Measurements from ENCODE around the gene SLC9A7. TPM values are rescaled to one million over a fixed set of nuclear protein-coding genes. Genes with fewer than 3 reads are reported as not detected.

Gene SLC9A7
- total and polyA plus RNA-seq, 2 of the 13 experiments (the other 11 are each of a cell fraction or from before 2014, with no cell fraction given) = 5.8 to 7.2 TPM

- no peak for TF ChIP-seq ZNF737 (CRISPR knock-in tag; IDR thresholded peaks at IDR 0.05; ENCODE audit: borderline replicate concordance)
- no peak for TF ChIP-seq ZNF10 (CRISPR knock-in tag; IDR thresholded peaks at IDR 0.05; ENCODE audit: borderline replicate concordance, low read depth)
- no peak for TF ChIP-seq MED8 (CRISPR knock-in tag; IDR thresholded peaks at IDR 0.05; ENCODE audit: insufficient replicate concordance)
- no peak for TF ChIP-seq ASH2L (IDR thresholded peaks at IDR 0.05; ENCODE audit: insufficient read length, low read depth, low read length)
- TF ChIP-seq ZNF772 (CRISPR knock-in tag; IDR thresholded peaks at IDR 0.05) = no peak
- no peak for TF ChIP-seq ZNF12 (CRISPR knock-in tag; IDR thresholded peaks at IDR 0.05)
Observed at GRCh38 chrX:46670316-46670715, 88.6 kb downstream of the SLC9A7 start (continued).

GRCh38 chrX:46666831-46667230, 92.1 kb downstream of the SLC9A7 start:
- Histone ChIP-seq H3K36me3 (replicated peaks in 1 of 2; ENCODE audit: control insufficient read depth in 1 of 2, insufficient read depth in 2 of 2, low read length in 2 of 2) (no peaks in the 10 kb centered on the region), H3K4me2 (ENCODE audit: low read depth, low read length) (no peak overlapping the region), H3K4me1 (ENCODE audit: insufficient read depth, low read length) (no peaks in the 10 kb centered on the region), H3K9me3 (ENCODE audit: low read length) (no peaks in the 10 kb centered on the region), H2AFZ (ENCODE audit: low read length) (no peak overlapping the region), H3K27ac (ENCODE audit: extremely low read length, insufficient read depth, low read length) (no peak overlapping the region), H3K9ac (ENCODE audit: insufficient read depth, low read depth, low read length) (no peak overlapping the region), H3K4me3 (replicated peaks in 1 of 3; ENCODE audit: insufficient read depth in 1 of 3, low read depth in 2 of 3, low read length in 3 of 3) (no peak overlapping the region), H3K79me2 (ENCODE audit: insufficient read depth, low read length) (no peaks in the 10 kb centered on the region), H4K20me1 (ENCODE audit: insufficient read depth, low read length) (no peaks in the 10 kb centered on the region), H3K27me3 (ENCODE audit: control insufficient read depth in 1 of 2, insufficient read depth in 2 of 2, low read length in 2 of 2) (no peaks in the 10 kb centered on the region)
- ChIA-PET CTCF (ENCODE audit: low intra/inter-chr PET ratio, low total read pairs) (no interaction called here), POLR2A (no interaction called here)
- WGBS (ENCODE audit: low lambda C conversion rate) = 85% methylated on average over 2 of the region's 2 CpGs
- FAIRE-seq (no peak), ATAC-seq (no peak), DNase-seq (ENCODE audit: low spot score) (no peak)
- intact Hi-C loops (cut with micrococcal nuclease; ENCODE audit: unreplicated experiment) (no loop called here), in situ Hi-C loops (cut with HindIII; ENCODE audit: extremely low pct_ligation_motif_present, low pct_unique_long_range_greater_than_20kb) (no loop called here)
- BruUV-seq (replicated peaks) = no TSS peak
- TF ChIP-seq FOXA3 (CRISPR knock-in tag; IDR thresholded peaks at IDR 0.05) (no peak), ZNF280B (CRISPR knock-in tag; IDR thresholded peaks at IDR 0.05; ENCODE audit: borderline replicate concordance) (no peak), PHB2 (IDR thresholded peaks at IDR 0.05; ENCODE audit: partially characterized antibody) (no peak), BCLAF1 (IDR thresholded peaks at IDR 0.05) (no peak), SOX13 (IDR thresholded peaks at IDR 0.05) (no peak), SOX13 (CRISPR knock-in tag; conservative IDR thresholded peaks at IDR 0.05 in 1 of 2, IDR thresholded peaks at IDR 0.05 in 1 of 2) (no peak), HNRNPK (IDR thresholded peaks at IDR 0.05; ENCODE audit: low read depth, low read length, poor library complexity, severe bottlenecking) (no peak), NKX3-1 (CRISPR knock-in tag; IDR thresholded peaks at IDR 0.05) (no peak), ARID5B (CRISPR knock-in tag; IDR thresholded peaks at IDR 0.05) (no peak), MED1 (CRISPR knock-in tag; IDR thresholded peaks at IDR 0.05) (no peak), NCOR1 (IDR thresholded peaks at IDR 0.05; ENCODE audit: borderline replicate concordance, low read length) (no peak)

Measured in HepG2 (cell line).